IMR-90 (cell line): Measurements from ENCODE around the gene FER1L5. TPM values are rescaled to one million over a fixed set of nuclear protein-coding genes. Genes with fewer than 3 reads are reported as not detected.
A peak's percentile ranks its signal among the peaks of the same experiment; 100 is the strongest.

ENCODE experiments used
- ATAC-seq: fragments of 200-7000 bp; cut with Tn5 transposase; 2 replicates; pipeline ENCODE4 v1.9.1; 2020; ENCODE audit warnings: low read depth, mild to moderate bottlenecking, moderate library complexity
- BruUV-seq: library from RNA; stranded (reverse); fragments of 400-500 nt; replicated peaks from 2 replicates; lab custom pipeline; 2021; lab: Mats Ljungman, UMichigan
- CTCF ChIA-PET: fragments of 300-600 bp; formaldehyde crosslinking; extraction: SDS; loops from one replicate; lab custom pipeline; 2021; ENCODE audit warnings: antibody characterized with exemption; lab: Yijun Ruan, JAX
- POLR2A ChIA-PET: fragments of 300-600 bp; sonication (Branson Sonifier 250); formaldehyde crosslinking; loops from one replicate; lab custom pipeline; 2022; ENCODE audit warnings: antibody characterized with exemption; ENCODE audit not compliant: unreplicated experiment; lab: Charles Lee
- DNase-seq: peaks from one replicate; pipeline ENCODE4 v3.0.0; 2013
- H2AFZ ChIP-seq: replicated peaks from 2 replicates; pipeline ENCODE3; 2013; ENCODE audit warnings: low read length, mild to moderate bottlenecking; ENCODE audit not compliant: poor library complexity
- H2AK5ac ChIP-seq: 2 replicates; pipeline ENCODE4 v1.6.1; 2013; ENCODE audit warnings: low read depth, low read length, inconsistent platforms
- H2AK9ac ChIP-seq: replicated peaks from 2 replicates; pipeline ENCODE3; 2013; ENCODE audit warnings: mild to moderate bottlenecking, low read depth, low read length, moderate library complexity; ENCODE audit not compliant: poor library complexity
- H2BK120ac ChIP-seq: 2 replicates; pipeline ENCODE4 v1.6.1; 2013; ENCODE audit warnings: low read depth, low read length, inconsistent platforms
- H2BK15ac ChIP-seq: 3 replicates; pipeline ENCODE4 v1.6.1; 2013; ENCODE audit warnings: low read depth, low read length, inconsistent platforms
- H2BK20ac ChIP-seq: 2 replicates; pipeline ENCODE4 v1.6.1; 2013; ENCODE audit warnings: low read depth, mild to moderate bottlenecking, inconsistent platforms, low read length, moderate library complexity
- H2BK5ac ChIP-seq: 2 replicates; pipeline ENCODE4 v1.6.1; 2013; ENCODE audit warnings: mild to moderate bottlenecking, low read depth, low read length, inconsistent platforms; ENCODE audit not compliant: poor library complexity, severe bottlenecking
- H3K14ac ChIP-seq: replicated peaks from 2 replicates; pipeline ENCODE4 v1.6.1; 2013; ENCODE audit warnings: low read depth, low read length, inconsistent platforms
- H3K18ac ChIP-seq: 2 replicates; pipeline ENCODE4 v1.6.1; 2013; ENCODE audit warnings: low read depth, low read length, control low read depth
- H3K23ac ChIP-seq: 2 replicates; pipeline ENCODE4 v1.6.1; 2013; ENCODE audit warnings: low read depth, low read length, inconsistent platforms
- H3K27ac ChIP-seq: 2 replicates; pipeline ENCODE4 v1.5.1; 2013; ENCODE audit warnings: mild to moderate bottlenecking, control low read depth, low read length; ENCODE audit not compliant: insufficient read depth
- H3K27me3 ChIP-seq: 2 replicates; pipeline ENCODE4 v1.6.1; 2013; ENCODE audit warnings: low read length; ENCODE audit not compliant: control insufficient read depth, insufficient read depth
- H3K36me3 ChIP-seq: 2 replicates; pipeline ENCODE4 v1.6.1; 2013; ENCODE audit warnings: low read length, mixed read lengths; ENCODE audit not compliant: control insufficient read depth, insufficient read depth
- H3K4ac ChIP-seq: 2 replicates; pipeline ENCODE4 v1.6.1; 2013; ENCODE audit warnings: low read depth, low read length, inconsistent platforms
- H3K4me1 ChIP-seq: 2 replicates; pipeline ENCODE4 v1.6.1; 2013; ENCODE audit warnings: low read length, mixed read lengths; ENCODE audit not compliant: control insufficient read depth, insufficient read depth
- H3K4me2 ChIP-seq: 2 replicates; pipeline ENCODE4 v1.6.1; 2013; ENCODE audit warnings: low read depth, mild to moderate bottlenecking, control low read depth, low read length, moderate library complexity
- H3K4me3 ChIP-seq: 2 replicates; pipeline ENCODE4 v1.5.1; 2013; ENCODE audit warnings: low read depth, mild to moderate bottlenecking, control low read depth, low read length, moderate library complexity; ENCODE audit not compliant: insufficient read depth
- H3K56ac ChIP-seq: 2 replicates; pipeline ENCODE4 v1.6.1; 2013; ENCODE audit warnings: low read length, inconsistent platforms; ENCODE audit not compliant: insufficient read depth; ENCODE audit errors: extremely low read depth
- H3K79me1 ChIP-seq, 2 experiments: 2 replicates each; pipeline ENCODE4 v1.6.1; 2013; ENCODE audit warnings: low read length in 2 of 2, inconsistent platforms in 1 of 2, low read depth in 1 of 2
- H3K9ac ChIP-seq: 2 replicates; pipeline ENCODE4 v1.6.1; 2013; ENCODE audit warnings: low read depth, low read length, control low read depth
- H3K9me1 ChIP-seq: 2 replicates; pipeline ENCODE4 v1.6.1; 2013; ENCODE audit warnings: low read length, inconsistent platforms; ENCODE audit not compliant: insufficient read depth
- H3K9me3 ChIP-seq: 2 replicates; pipeline ENCODE4 v1.6.1; 2013; ENCODE audit warnings: low read length; ENCODE audit not compliant: control insufficient read depth, insufficient read depth
- H4K20me1 ChIP-seq: 2 replicates; pipeline ENCODE4 v1.6.1; 2013; ENCODE audit warnings: low read length, inconsistent platforms; ENCODE audit not compliant: insufficient read depth
- H4K5ac ChIP-seq: 2 replicates; pipeline ENCODE4 v1.6.1; 2013; ENCODE audit warnings: mild to moderate bottlenecking, low read depth, low read length, control low read depth
- H4K8ac ChIP-seq, 2 experiments: 2 replicates each; pipeline ENCODE4 v1.6.1; 2013; ENCODE audit warnings: low read depth in 2 of 2, low read length in 2 of 2, control low read depth in 1 of 2, inconsistent platforms in 1 of 2
- H4K91ac ChIP-seq: 2 replicates; pipeline ENCODE4 v1.6.1; 2013; ENCODE audit warnings: low read depth, low read length, inconsistent platforms; ENCODE audit not compliant: insufficient read depth
- BHLHE40 ChIP-seq: fragments of 150-350 bp; IDR thresholded peaks from 2 replicates; pipeline ENCODE4 v1.6.1; 2016; ENCODE audit warnings: mild to moderate bottlenecking, low read depth, low read length
- CHD1 ChIP-seq: IDR thresholded peaks from 2 replicates; pipeline ENCODE4 v1.6.1; 2012; ENCODE audit warnings: low read depth, low read length, improper control_type of control experiment
- ELK1 ChIP-seq: fragments of 150-350 bp; IDR thresholded peaks from 2 replicates; pipeline ENCODE4 v1.6.1; 2016; ENCODE audit warnings: low read depth, mild to moderate bottlenecking, low read length, moderate library complexity, borderline replicate concordance
- FOS ChIP-seq: fragments of 150-350 bp; IDR thresholded peaks from 2 replicates; pipeline ENCODE4 v1.6.1; 2016; ENCODE audit warnings: low read depth, low read length
- MAFK ChIP-seq: IDR thresholded peaks from 2 replicates; pipeline ENCODE4 v1.6.1; 2012; ENCODE audit warnings: low read depth, low read length, improper control_type of control experiment
- MAZ ChIP-seq: IDR thresholded peaks from 2 replicates; pipeline ENCODE4 v1.6.1; 2012; ENCODE audit warnings: low read depth, mild to moderate bottlenecking, low read length, improper control_type of control experiment, moderate library complexity, borderline replicate concordance
- MXI1 ChIP-seq: IDR thresholded peaks from 2 replicates; pipeline ENCODE4 v1.6.1; 2012; ENCODE audit warnings: low read depth, mild to moderate bottlenecking, low read length, moderate library complexity, borderline replicate concordance
- NFE2L2 ChIP-seq: fragments of 150-350 bp; IDR thresholded peaks from 2 replicates; pipeline ENCODE4 v1.6.1; 2016; ENCODE audit warnings: low read depth, mild to moderate bottlenecking, low read length
- POLR2A ChIP-seq: IDR thresholded peaks from 2 replicates; pipeline ENCODE4 v1.6.1; 2012; ENCODE audit warnings: mild to moderate bottlenecking, low read depth, low read length
- RCOR1 ChIP-seq: IDR thresholded peaks from 2 replicates; pipeline ENCODE4 v1.6.1; 2012; ENCODE audit warnings: mild to moderate bottlenecking, low read length, improper control_type of control experiment; ENCODE audit not compliant: insufficient replicate concordance
- RFX5 ChIP-seq: IDR thresholded peaks from 2 replicates; pipeline ENCODE4 v1.8.0; 2012; ENCODE audit warnings: low read depth, mild to moderate bottlenecking, low read length, moderate library complexity
- SMC3 ChIP-seq: fragments of 150-350 bp; IDR thresholded peaks from 2 replicates; pipeline ENCODE4 v1.6.1; 2016; ENCODE audit warnings: low read depth, mild to moderate bottlenecking, antibody characterized with exemption, low read length, moderate library complexity
- WGBS, 2 experiments: methylation state at CpG; one replicate each; pipeline versions ENCODE4 v1.1.5 to v1.1.7; 2013; ENCODE audit warnings: missing lambda C conversion rate in 2 of 2; ENCODE audit not compliant: insufficient read length in 1 of 2; ENCODE audit errors: extremely low coverage in 2 of 2; 5-methylcytosine and 5-hydroxymethylcytosine counted together
- dilution Hi-C: fragments of 300-500 bp; cut with HindIII; formaldehyde crosslinking; loops from one replicate; pipeline ENCODE4 v1.14.3; 2018; ENCODE audit warnings: low sequenced_read_pairs; ENCODE audit not compliant: unreplicated experiment
- in situ Hi-C: fragments of 300-500 bp; cut with MboI; formaldehyde crosslinking; loops from 3 replicates; pipeline ENCODE4 v1.14.3; 2019; ENCODE audit warnings: low sequenced_read_pairs, inconsistent platforms, mixed read lengths
- intact Hi-C: fragments of 100-400 bp; cut with micrococcal nuclease; formaldehyde crosslinking; loops from 2 replicates; pipeline ENCODE4 v1.10.0; 2022
- polyA plus RNA-seq, 3 experiments: library from polyadenylated mRNA; depleted of rRNA; stranded (reverse); fragments of >200 nt; gene quantifications; 2 replicates each; pipeline ENCODE4 v1.2.3, GENCODE V29; 2012; ENCODE audit warnings: low replicate concordance in 1 of 3
- total RNA-seq: library from RNA; depleted of rRNA; stranded (reverse); fragments of >200 nt; gene quantifications from 2 replicates; pipeline ENCODE4 v1.2.3, GENCODE V29; 2012
- TF ChIP-seq, protein P1 (sequence below): conservative IDR thresholded peaks from 2 replicates; pipeline ENCODE4 v1.5.1; 2012; ENCODE audit warnings: mild to moderate bottlenecking, low read depth, low read length, improper control_type of control experiment
- TF ChIP-seq, protein P2 (sequence below): fragments of 150-350 bp; IDR thresholded peaks from 2 replicates; pipeline ENCODE4 v1.6.1; 2017; ENCODE audit warnings: mild to moderate bottlenecking, antibody characterized with exemption, low read length, low read depth

Gene FER1L5
- total and polyA plus RNA-seq, 2 of the 4 experiments (the other 2 are of a cell fraction) = 0.15 to 0.36 TPM

- Histone ChIP-seq H4K91ac (no peak overlapping the region), H3K56ac (no peak overlapping the region), H3K4me2 (peak overlapping the region; percentile 67), H2AK5ac (no peak overlapping the region), H2AFZ (no peak overlapping the region), H3K23ac (no peak overlapping the region), H3K18ac (no peak overlapping the region), H3K4me1 (peaks cover 6% of the 10 kb centered on the region), H4K5ac (no peak overlapping the region), H3K9ac (no peak overlapping the region), H2AK9ac (no peak overlapping the region), H3K14ac (no peak overlapping the region), H3K9me1 (peaks cover 5% of the 10 kb centered on the region), H3K36me3 (peaks cover 18% of the 10 kb centered on the region), H2BK15ac (no peak overlapping the region), H2BK5ac (no peak overlapping the region), H2BK120ac (no peak overlapping the region), H3K79me1 (peaks cover 16 to 46% of the 10 kb centered on the region in 2 experiments), H3K9me3 (no peaks in the 10 kb centered on the region), H4K8ac (no peak overlapping the region), H3K27ac (no peak overlapping the region), H2BK20ac (no peak overlapping the region), H3K27me3 (no peaks in the 10 kb centered on the region), H3K4ac (no peak overlapping the region), H3K4me3 (no peak overlapping the region), H4K20me1 (no peaks in the 10 kb centered on the region; the same call in 1 of the 2 replicates)
- no CpG with 5 or more reads among the region's 5 CpGs for WGBS, 2 experiments
- intact Hi-C loops = no loop called here
- ATAC-seq (no peak), DNase-seq (no peak)
- ChIA-PET CTCF (no interaction called here), POLR2A (no interaction called here)
- no TSS peak for BruUV-seq
- in situ Hi-C loops = no loop called here
- dilution Hi-C loops = no loop called here
- no peak for TF ChIP-seq RFX5
- TF ChIP-seq FOS = no peak
- TF ChIP-seq CHD1 = no peak
- TF ChIP-seq POLR2A = no peak
- no peak for TF ChIP-seq RCOR1
- TF ChIP-seq BHLHE40 = no peak
- no peak for TF ChIP-seq MAZ
- TF ChIP-seq MAFK = no peak
- no peak for TF ChIP-seq NFE2L2
- no peak for TF ChIP-seq MXI1
- TF ChIP-seq SMC3 = no peak
- TF ChIP-seq ELK1 = no peak
- TF ChIP-seq, protein P1, sequence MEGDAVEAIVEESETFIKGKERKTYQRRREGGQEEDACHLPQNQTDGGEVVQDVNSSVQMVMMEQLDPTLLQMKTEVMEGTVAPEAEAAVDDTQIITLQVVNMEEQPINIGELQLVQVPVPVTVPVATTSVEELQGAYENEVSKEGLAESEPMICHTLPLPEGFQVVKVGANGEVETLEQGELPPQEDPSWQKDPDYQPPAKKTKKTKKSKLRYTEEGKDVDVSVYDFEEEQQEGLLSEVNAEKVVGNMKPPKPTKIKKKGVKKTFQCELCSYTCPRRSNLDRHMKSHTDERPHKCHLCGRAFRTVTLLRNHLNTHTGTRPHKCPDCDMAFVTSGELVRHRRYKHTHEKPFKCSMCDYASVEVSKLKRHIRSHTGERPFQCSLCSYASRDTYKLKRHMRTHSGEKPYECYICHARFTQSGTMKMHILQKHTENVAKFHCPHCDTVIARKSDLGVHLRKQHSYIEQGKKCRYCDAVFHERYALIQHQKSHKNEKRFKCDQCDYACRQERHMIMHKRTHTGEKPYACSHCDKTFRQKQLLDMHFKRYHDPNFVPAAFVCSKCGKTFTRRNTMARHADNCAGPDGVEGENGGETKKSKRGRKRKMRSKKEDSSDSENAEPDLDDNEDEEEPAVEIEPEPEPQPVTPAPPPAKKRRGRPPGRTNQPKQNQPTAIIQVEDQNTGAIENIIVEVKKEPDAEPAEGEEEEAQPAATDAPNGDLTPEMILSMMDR = no peak
- TF ChIP-seq, protein P2, sequence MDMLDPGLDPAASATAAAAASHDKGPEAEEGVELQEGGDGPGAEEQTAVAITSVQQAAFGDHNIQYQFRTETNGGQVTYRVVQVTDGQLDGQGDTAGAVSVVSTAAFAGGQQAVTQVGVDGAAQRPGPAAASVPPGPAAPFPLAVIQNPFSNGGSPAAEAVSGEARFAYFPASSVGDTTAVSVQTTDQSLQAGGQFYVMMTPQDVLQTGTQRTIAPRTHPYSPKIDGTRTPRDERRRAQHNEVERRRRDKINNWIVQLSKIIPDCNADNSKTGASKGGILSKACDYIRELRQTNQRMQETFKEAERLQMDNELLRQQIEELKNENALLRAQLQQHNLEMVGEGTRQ = no peak
These were observed 16.7 kb upstream of the FER1L5 start for GRCh38 chr2:96625571-96626552.
